LNCAP (cell line): ENCODE data around the gene DGKQ.

Experiments
- TF ChIP-seq, protein P1 (sequence below): fragments of 450-650 bp; IDR thresholded peaks from 2 replicates; pipeline ENCODE4 v1.5.1; 2017; ENCODE audit warnings: mild to moderate bottlenecking

Gene DGKQ

DNA sequence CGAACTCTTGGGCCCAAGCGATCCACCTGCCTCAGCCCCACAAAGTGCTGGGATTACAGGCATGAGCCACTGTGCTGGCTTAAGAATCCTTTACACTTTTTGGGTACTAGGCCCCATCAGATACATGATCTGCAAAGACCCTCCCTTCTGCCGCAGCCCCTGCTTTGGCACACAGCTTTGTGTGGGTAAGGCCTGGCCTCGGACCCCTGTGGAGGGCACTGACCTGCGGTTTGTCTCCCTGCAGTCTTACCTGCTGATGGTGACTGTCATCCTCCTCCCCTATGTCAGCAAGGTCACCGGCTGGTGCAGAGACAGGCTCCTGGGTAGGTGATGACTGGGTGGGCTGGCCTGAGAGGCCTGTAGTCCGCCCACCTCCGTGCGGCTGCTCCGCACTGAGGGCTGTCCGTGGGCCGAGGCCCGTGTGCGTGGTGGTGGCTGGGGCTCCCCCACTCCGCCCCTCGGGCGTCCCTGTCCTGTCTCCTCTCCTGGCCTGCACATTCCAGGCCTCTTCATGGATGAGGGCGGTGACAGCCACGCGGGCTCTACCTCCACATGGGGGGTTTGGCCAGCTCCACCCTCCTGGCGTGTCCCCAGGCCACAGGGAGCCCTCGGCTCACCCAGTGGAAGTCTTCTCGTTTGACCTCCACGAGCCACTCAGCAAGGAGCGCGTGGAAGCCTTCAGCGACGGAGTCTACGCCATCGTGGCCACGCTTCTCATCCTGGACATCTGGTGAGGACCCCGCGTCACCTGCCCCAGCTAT, 18.0 kb downstream of the DGKQ start:
- TF ChIP-seq, protein P1, sequence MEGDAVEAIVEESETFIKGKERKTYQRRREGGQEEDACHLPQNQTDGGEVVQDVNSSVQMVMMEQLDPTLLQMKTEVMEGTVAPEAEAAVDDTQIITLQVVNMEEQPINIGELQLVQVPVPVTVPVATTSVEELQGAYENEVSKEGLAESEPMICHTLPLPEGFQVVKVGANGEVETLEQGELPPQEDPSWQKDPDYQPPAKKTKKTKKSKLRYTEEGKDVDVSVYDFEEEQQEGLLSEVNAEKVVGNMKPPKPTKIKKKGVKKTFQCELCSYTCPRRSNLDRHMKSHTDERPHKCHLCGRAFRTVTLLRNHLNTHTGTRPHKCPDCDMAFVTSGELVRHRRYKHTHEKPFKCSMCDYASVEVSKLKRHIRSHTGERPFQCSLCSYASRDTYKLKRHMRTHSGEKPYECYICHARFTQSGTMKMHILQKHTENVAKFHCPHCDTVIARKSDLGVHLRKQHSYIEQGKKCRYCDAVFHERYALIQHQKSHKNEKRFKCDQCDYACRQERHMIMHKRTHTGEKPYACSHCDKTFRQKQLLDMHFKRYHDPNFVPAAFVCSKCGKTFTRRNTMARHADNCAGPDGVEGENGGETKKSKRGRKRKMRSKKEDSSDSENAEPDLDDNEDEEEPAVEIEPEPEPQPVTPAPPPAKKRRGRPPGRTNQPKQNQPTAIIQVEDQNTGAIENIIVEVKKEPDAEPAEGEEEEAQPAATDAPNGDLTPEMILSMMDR: no peak

DNA sequence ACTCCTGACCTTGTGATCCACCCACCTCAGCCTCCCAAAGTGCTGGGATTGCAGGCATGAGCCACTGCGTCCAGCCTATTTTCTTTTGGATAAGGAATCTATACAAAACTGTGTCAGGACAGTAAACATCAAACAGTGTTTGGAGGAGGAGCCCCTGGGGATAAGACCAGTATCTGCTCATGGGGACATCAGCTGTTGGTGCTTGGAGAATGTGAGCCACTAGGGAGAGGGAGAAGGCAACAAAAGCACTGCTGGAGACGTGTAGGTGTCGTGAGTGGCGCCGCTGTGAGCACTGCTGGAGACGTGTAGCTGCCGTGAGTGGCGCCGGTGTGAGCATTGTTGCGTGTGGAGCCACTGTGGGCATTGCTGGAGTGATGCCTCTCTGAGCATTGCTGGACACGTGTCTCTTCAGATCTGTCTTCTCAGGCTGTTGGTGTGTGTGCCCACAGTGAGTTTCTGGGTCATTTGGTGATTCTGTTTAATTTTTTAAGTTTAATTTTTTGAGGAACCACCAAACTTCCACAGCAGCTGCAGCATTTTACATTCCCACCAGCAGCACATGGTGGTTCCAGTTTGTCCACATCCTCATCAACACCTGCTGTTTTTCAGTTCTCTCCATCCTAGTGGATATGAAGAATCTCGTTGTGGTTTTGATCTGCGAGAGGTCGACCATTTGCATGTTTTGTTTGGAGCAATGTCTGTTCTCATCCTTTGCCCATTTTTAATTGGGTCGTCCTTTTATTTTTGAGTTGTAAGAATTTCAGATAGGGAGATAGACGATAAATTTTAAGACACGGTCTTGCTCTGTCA, 19.0 kb downstream of the DGKQ start:
- TF ChIP-seq, protein P1: no peak

- TF ChIP-seq, protein P1: no peak
Measured at GRCh38 chr4:953574-953915, 19.8 kb downstream of the DGKQ start.

- TF ChIP-seq, protein P1: no peak
Measured at GRCh38 chr4:952881-953573, 20.3 kb downstream of the DGKQ start.

- TF ChIP-seq, protein P1: no peak
Measured at GRCh38 chr4:951594-952468, 21.5 kb downstream of the DGKQ start.

DNA sequence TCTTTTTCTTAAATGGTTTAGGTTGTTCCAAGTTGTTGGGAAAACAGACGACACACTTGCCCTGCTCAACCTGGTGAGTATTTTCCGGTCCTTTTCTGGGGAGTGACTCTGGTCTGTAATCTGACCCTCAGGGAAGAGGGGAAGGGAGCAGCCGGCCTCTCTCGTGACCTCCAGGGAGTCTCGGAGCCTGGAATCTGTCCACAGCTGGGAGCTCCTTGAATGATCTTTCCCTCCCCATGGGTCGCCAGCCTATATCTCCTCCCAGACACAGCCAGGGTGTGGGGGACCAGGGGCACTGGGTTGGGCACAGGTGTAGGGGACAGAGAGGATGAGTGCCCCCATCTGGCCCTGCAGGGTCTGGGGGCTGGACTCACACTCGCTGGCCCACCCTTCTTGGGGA, 22.2 kb downstream of the DGKQ start:
- TF ChIP-seq, protein P1: no peak
